ENCODE results near the gene FALEC.

Gene FALEC

DNA sequence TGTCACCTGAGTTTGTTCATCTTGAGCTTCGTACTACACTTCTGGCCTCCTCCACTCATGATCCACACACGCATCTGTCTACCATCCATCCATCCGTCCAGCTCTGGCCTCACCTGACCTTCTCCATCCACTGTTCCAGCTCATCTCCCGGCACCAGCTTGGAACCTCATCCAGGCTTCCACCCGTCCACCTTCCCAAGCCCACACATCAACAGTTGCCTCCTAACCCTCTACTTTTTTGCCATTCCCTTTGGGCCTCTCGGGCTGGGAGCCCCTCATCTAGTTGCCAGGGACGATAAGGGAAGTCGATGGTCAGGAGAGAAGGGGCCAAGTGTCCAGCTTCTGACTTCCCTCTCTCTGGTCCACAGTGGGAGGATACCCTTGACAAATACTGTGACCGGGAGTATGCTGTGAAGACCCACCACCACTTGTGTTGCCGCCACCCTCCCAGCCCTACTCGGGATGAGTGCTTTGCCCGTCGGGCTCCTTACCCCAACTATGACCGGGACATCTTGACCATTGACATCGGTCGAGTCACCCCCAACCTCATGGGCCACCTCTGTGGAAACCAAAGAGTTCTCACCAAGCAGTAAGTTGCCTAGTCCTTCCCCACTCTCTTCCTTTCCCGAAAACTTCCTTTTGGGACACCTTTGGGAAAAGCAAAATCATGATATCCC is 3.4 kb upstream of the FALEC start:
- no peak for DNase-seq (ENCODE audit: low read depth in 4 of 4, low spot score in 1 of 4)

DNA sequence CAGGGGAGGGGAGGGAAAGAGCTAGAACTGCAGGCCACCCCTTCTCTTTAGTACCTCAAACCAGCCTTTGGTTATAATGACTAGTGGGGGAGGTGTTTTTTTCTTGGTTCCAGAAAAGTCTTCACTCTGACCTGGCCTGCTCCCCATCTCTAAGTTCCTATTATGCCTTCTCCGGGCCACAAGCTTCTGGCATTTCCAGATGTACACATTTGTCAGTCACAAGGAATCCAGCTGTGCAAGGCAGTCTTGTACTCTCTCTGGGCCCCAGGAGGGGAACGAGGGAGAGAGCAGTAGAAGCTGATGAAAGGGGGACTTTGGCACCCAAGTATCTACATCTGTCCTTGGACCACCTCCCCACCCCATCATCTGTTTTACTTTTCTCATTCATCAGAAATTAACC is 2.7 kb upstream of the FALEC start:
- DNase-seq (ENCODE audit: low read depth in 4 of 4, low spot score in 1 of 4), result no peak

DNA sequence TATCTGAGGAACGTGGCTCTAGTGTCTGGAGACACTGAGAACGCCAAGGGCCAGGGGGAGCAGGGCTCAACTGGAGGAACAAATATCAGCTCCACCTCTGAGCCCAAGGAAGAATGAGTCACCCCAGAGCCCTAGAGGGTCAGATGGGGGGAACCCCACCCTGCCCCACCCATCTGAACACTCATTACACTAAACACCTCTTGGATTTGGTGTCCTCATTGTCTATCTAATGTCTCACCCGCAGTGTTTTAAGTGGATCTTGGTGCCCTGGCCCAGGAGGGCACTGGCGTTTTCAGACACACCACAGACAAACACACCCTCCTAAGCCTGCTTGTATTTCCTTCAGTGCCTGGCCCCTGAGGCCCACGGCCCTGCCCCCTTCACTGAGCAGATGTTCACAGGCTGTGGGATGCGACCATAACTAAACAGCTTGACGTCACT is 2.2 kb upstream of the FALEC start:
- DNase-seq (ENCODE audit: low read depth in 4 of 4, low spot score in 1 of 4), result no peak

DNA sequence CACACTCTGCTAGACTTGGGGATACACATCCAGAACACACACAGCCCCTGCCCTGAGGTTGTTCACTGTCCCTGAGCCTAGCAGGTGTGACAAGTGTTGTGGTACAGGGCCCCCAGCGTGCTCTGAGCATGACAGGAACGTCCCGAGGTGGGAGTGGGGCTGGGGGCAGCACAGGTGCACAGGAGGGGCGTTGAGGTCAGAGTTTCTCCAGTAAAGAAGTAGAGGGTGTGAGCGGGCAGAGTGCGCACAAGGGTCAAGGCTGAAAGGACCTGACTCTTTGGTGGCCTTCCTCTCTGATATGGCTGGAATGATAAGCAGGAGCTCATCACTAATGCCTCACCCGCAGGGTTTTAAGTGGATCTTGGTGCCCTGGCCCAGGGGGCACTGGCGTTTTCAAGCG is 1.3 kb upstream of the FALEC start:
- no peak for DNase-seq (ENCODE audit: low read depth in 4 of 4, low spot score in 1 of 4)

DNA sequence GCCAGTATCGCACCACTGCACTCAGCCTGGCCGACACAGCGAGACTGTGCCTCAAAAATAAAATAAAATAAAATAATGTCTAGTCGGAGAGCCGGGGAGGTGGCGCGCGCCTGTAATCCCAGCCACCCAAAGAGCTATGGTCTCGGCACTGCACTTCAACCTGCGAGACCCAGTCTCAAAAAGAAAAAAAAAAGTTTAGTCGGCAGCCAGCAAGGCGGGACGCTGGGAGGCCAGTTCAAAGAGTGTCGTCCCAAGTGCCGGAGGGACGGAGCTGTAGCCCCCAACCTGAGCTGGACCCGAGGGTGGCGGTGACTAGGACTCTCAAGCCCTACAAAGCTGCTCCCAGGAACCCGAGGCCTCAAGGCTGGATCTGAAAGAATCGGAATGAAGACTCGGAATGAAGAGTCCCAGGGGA is 632 bp upstream of the FALEC start:
- DNase-seq (ENCODE audit: low read depth in 4 of 4, low spot score in 1 of 4), result no peak

DNA sequence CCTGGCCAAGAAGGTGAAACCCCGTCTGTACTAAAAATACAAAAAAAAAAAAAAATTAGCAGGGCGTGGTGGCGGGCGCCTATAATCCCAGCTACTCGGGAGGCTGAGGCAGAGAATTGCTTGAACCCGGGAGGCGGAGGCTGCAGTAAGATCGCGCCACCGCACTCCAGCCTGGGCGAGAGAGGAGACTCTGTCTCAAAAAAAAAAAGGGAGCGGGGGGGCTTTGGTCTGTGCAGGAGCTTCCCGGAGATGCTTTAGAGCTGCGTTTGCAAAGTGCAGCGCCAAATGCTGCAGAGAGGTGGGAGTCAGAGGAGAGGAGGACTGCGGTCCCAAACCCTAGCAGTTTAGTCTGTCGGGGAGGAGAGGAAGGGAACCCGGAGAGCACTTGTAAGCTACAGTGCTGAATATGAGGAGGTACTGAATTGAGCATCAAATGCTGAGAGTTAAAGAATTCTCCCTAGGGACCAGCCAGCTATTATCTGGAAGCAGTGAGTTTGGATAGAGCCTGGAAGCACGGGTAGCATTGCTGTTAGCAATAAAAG is 569 bp downstream of the FALEC start:
- DNase-seq (ENCODE audit: low read depth in 4 of 4, low spot score in 1 of 4), result no peak

DNA sequence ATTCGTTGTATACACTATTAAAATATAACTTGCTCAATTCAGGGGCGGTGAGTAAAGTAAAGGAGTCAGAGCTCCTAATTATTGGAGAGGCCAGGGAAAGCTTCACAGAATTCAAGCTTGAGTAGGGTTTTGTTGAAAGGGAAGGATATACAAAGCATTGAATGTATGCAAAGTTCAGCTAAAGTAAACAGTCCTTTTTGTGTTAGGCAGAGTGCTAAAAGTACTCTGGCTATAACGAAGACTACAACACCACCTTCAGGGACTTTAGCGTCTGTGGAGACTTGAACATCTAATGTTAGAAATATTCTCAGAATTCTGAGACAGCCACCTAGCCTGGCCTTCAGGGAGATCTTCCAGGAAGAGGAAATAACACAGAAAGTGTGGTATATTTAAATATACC is 1.1 kb downstream of the FALEC start:
- DNase-seq (ENCODE audit: low read depth in 4 of 4, low spot score in 1 of 4), result no peak

DNA sequence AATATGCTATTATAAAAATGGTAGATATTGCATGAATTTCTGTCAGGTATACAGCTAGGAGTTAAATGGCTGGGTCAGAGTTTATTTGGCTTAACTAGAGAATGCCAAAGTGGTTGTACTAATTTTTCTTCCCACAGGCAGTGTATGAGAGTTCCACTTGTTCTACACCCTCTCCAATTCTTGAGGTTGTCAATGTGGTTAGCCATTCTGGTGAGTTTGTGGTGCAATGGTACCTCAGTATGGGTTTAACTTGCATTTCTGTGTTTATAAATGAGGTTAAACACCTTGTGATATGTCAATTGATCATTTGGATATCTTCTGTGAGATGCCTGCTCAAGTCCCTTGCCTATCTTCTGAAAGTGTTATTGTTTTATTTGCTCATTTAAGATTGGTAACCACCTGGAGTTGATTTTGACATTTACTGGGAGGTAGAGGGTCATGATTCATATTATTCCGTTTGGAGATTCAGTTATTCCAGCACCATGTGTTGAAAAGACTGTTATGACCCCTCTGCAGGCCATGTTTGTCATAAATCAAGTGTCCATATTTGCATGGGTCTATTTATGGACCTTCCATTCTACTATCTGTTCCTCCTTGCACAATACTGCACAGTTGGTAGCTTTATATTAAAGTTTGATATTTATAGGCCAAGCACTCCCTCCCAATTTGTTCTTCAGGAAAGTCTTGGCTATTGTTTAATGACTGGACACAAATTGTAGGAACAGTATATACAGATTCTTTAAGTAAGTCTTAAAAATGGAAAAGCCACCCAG is 5.8 kb downstream of the FALEC start:
- DNase-seq (ENCODE audit: low read depth in 4 of 4, low spot score in 1 of 4), result no peak

DNA sequence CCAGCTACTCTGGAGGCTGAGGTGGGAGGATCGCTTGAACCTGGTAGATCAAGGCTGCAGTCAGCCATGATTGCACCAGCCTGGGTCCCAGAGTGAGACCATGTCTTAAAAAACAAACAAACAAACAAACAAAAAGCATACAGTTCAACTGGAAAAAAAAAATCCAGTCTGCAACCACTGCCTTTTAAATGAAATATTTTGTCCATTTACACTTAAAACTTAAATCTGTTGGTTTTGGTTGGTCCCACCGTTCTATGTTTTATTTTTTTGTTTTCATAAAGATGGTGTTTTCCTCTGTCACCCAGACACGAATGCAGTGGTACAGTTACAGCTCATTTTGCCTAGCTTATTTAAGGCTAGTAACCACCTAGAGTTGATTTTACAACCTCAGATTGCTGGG is 9.8 kb downstream of the FALEC start:
- DNase-seq (ENCODE audit: low read depth in 4 of 4, low spot score in 1 of 4), result no peak

DNA sequence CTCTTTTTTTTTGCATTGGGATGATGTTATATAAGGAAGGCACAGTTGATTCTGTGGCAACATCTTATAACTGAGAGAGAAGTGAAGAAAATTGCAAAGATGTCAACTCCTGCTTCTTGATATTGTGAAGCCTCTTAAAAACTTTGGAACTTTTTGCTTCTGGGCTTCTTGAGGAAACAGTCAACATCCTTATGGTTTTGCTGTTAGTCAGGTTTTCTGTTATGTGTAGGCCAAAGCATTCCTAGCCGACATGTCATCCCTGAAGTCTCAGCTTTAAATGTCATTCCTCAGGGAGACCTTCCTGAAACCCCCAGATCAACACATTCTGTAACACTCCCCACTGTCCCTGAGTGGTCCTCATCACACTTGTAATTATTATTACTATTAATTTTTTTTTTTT is 12.6 kb downstream of the FALEC start:
- DNase-seq (ENCODE audit: low read depth in 4 of 4, low spot score in 1 of 4), result no peak

DNA sequence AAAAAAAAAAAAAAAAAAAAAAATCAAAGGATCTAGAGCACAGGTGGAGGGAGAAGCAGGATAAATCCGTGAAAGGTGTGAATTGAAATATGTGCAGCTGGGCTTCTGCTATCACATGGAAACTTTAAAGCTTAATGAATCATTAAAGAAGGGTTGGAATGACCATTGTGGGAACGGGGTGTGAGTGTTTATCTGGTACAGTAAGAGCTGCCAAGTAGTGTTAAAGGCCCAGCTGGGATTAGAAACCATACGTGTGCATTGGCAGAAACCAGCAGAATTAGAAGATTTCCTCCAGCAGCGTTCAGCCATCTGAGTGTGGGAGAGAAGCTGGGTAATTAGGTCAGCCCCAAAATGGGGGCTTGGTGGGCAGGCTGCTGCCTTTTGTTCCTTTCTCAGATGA is 13.5 kb downstream of the FALEC start:
- DNase-seq (ENCODE audit: low read depth in 4 of 4, low spot score in 1 of 4), result no peak

DNA sequence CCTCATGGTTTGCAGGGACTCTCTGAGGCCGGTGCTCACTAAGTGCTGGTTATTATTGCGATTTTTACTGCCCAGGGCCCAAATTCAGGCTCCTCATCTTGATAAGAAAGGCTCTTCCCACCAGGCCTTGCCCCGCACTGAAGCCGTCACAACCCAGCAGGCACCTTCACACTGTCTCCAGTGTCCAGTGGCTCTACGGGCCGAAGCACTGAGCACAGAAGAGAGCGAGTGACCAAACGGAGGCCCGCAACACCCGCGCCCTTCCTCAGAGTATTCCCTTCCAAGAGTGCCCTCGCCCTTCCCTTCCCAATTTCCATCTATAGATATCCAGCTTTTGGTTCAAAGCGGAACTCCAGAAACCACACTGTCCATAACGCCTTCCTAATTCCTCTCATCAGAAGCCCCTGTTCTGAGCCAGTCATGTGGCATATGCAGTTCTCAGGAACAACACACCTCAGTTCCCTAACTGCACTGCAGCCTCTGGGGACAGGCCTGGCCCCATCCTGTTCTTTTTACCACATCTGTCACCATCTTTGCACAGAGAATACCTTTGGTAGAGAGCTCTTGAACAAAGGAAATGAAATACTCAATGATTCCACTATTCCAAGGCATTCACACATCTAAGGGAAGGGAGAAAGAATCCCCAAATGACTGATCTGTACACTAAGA is 15.1 kb downstream of the FALEC start:
- DNase-seq (ENCODE audit: low read depth in 4 of 4, low spot score in 1 of 4), result no peak

DNA sequence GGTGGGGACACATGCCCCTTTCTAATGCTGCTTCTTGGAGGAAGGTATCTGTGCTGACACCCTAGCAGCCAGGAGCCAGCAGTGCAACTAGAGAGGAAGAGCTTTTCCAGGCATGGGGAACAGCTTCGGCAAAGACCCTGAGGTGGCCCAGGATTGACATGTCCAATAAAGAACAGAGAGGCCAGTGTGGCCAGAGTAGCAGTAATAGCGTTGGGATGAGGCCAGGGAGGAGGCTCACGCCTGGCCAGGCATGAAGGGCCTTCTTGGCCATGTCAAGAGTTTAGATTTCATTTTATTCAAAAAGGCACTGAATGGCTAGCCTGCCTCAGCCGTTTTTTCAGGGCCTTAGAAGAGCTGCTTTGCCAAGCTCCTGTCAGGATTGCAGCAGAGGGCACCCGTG is 17.3 kb downstream of the FALEC start:
- DNase-seq (ENCODE audit: low read depth in 4 of 4, low spot score in 1 of 4), result no peak

DNA sequence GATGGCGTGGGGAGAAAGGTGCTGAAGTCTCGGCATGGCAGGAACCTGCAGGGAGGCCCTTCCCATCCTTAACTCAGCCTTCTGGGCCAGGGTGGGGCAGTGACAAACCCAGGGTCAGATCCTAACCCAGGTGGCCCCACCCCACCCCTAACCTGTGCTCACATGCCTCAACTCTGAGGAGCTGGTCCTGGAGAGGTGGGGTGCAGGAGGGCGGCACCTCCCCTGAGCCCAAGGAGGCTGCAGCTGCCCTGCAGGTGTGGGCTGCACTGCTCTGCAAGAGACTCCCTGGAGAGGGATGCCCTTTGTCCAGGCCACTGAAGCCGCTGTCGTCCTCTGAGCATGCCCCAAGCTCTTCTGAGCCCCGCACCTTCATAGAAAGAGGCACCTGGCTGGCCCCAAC is 18.4 kb downstream of the FALEC start:
- no peak for DNase-seq (ENCODE audit: low read depth in 4 of 4, low spot score in 1 of 4)

DNA sequence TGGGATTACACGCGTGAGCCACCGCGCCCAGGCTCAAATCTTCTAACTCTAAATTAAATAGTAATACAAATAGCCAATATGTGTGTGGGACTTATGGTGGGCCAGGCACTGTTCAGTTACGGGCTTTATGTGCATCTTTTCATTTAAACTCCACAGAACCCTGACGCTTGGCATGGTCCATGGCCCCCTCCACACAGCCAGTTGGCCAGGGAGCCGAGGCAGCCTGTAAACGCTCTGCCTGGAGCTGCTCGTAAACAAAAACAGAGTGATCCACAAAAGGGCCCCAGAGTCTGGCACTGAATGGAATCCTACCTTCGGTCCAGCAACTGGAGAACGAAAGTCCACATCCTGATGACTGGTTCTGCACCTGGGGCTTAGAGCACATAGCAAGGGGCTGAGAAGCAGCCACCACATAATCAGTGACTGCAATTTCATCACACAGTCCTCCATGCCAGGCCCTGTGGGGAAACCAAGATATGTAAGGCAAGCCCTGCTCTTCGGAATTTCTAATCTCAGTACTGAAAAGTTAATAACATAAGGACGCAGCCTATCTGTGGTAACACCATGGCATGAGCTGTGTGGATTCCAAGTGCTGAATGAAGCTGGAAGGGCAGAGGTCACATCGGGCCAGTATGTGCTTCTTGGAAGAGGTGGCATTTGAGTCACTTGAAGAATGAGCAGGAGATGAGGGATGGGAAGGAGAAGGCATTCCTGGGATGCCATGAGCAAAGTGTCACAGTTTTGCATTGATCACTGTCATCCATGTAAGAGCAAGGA is 20.1 kb downstream of the FALEC start:
- no peak for DNase-seq (ENCODE audit: low read depth in 4 of 4, low spot score in 1 of 4)

DNA sequence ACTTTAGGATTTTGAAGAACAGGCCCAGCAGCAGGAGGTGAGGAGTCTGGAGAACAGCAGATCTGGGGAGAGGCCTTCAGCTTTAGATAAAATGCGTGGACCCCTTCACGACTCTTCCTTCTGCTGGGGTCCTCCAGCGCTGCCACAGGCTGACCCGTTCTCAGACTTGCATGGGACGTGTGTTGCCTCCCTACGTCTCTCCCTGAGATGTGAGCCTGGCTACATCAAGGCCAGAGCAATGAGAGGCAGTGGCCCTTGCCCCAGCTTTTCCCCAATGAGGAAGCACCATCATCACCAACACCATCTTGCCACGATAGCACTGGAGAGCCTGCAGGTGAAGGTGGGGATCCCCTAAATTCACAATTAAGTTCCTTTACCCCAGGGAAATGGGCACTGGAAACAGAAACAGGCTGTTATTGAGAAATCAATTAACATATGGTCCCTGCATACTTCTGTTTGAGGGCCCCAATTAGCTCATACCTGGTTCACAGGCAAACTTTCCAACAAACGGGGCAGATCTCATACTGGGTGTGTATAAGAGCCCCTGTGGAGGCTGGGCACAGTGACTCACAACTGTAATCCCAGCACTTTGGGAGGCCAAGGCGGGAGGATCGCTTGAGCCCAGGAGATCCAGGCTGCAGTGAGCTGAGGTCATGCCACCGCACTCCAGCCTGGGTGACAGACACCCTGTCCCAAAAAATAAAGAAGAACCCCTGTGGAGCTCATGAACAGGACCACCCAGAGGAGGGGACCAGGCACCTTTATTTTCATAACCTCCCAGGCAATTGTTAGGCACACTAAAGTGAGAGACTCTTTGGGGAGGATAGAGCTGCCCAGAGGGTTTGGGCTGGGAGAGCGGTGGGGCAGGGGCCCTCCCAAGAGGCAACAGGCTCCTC is 21.5 kb downstream of the FALEC start:
- DNase-seq (ENCODE audit: low read depth in 4 of 4, low spot score in 1 of 4), result no peak

DNA sequence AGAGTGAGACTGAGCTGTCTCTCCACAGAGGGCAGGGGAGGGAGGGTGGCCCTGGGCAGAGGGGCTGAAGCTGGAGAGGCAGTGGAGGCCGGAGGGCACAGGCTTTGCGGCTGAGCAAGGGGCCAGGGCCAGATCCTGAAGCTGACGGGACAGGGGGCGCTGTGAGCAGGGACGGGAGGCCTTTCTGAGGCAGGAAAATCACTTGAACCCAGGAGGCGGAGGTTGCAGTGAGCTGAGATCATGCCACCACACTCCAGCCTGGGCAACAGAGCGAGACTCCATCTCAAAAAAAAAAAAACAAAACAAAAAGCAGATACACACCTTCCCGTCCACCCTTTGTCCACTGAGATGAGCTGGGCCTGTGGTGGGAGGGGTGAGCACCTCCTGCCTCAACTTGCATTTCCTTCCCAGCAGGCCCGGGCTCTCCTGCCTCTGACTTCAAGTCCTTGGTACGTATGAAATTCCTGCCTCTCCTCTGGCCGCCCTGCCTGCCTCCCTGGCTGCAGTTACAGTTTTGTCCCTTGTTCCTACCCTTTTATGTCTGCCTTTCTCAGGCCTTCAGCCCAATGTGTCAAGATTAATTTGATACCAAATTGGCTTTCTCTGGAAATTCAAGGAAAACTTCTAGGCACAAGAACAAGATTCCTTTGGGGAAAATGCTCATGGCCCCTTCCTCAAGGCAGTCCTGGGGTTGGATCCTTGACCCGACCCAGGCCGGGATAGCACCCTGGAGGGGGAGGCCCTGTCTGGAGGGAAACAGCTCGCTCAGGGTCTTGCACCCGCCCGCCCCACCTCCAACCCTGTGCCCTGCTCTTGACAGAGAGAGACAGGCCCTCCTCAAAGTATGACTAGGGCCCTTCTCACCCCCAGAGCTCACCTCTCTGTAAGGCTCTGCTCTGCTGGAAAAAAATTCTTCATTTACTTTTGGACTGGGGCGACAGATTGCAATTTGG is 22.5 kb downstream of the FALEC start:
- no peak for DNase-seq (ENCODE audit: low read depth in 4 of 4, low spot score in 1 of 4)

DNA sequence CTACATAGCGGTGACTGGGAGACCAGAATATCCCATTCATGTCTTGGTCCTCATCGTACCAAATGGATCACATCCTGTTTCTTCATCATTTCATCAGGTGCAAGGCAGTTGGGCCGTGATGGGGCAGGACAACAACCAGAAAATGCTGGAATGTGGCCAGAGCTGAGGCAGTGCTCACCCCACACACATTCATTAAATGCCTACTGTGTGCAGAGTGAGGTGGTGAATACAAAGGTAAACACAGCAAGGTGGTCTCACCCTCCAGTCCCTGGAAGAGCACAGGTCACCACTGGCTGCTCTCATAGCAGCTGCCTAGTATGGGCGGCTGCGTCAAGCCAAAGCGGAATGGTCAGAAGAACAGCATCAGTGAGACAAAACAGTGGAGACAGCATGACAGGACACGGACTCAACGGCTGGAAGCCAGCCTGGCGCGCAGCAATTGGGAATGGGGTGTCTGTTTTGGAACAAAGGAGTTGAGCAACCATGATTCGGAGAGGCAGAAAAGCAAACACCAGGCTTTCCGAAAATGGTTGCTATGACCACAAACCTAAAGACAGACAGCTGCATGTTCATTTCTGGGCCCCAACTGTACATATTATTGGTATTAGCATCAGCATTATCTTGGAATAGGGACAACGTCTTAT is 28.1 kb downstream of the FALEC start:
- DNase-seq (ENCODE audit: low read depth in 4 of 4, low spot score in 1 of 4), result no peak

DNA sequence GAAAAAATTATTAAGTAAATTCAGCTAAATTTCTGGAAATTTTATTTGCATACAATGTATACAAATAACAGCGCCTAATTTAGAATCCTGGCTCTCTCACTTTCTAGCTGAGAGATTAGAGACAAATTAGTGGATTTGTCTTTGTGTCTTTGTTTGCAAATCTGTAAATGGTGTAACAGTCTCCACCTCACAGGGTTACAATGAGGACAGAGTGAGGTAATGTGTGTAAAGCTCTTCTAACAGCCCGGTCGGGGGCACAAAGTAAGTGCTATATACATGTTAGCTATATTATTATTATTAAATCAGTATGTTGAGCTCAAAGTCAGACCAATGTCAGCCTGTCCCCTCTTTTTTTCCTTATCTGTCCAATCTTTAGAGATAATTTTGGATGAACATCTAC is 28.7 kb downstream of the FALEC start:
- DNase-seq (ENCODE audit: low read depth in 4 of 4, low spot score in 1 of 4), result no peak
